GM21619 (cell line): Measurements from ENCODE around the gene SHKBP1.

Experiments used
- ATAC-seq: cut with Tn5 transposase; IDR thresholded peaks from one replicate; pipeline ENCODE4 v1.9.1; 2021; ENCODE audit not compliant: unreplicated experiment

SHKBP1 gene

GRCh38 chr19:40600570-40601133, 24.0 kb downstream of the SHKBP1 start:
- no peak for ATAC-seq

- no peak for ATAC-seq
Observed at GRCh38 chr19:40601134-40601974, 24.7 kb downstream of the SHKBP1 start, which contains the start of gene LTBP4. LTBP4 (plus strand) TSS chr19:40601369; CDS start chr19:40601388, 19 bp downstream.

- no peak for ATAC-seq
Observed at GRCh38 chr19:40603071-40603388, 26.4 kb downstream of the SHKBP1 start.

GRCh38 chr19:40603389-40604170, 26.9 kb downstream of the SHKBP1 start:
- ATAC-seq, result peak; percentile 61

- ATAC-seq, result no peak
Observed at GRCh38 chr19:40604171-40604646, 27.5 kb downstream of the SHKBP1 start.

- no peak for ATAC-seq
Observed at GRCh38 chr19:40604647-40605215, 28.1 kb downstream of the SHKBP1 start.

- ATAC-seq, result peak; percentile 22
Observed at GRCh38 chr19:40605216-40605971, 28.7 kb downstream of the SHKBP1 start.

GRCh38 chr19:40607311-40608239, 30.9 kb downstream of the SHKBP1 start:
- no peak for ATAC-seq

- no peak for ATAC-seq
Observed at GRCh38 chr19:40608240-40608621, 31.6 kb downstream of the SHKBP1 start.

GRCh38 chr19:40608957-40609356, 32.3 kb downstream of the SHKBP1 start:
- no peak for ATAC-seq

- ATAC-seq, result peak; percentile 41
Observed at GRCh38 chr19:40609561-40610395, 33.1 kb downstream of the SHKBP1 start.

GRCh38 chr19:40610396-40611064, 33.9 kb downstream of the SHKBP1 start:
- ATAC-seq, result no peak

- no peak for ATAC-seq
Observed at GRCh38 chr19:40611096-40611495, 34.4 kb downstream of the SHKBP1 start.

GRCh38 chr19:40611900-40612698, 35.4 kb downstream of the SHKBP1 start:
- ATAC-seq, result no peak

GRCh38 chr19:40612831-40613689, 36.4 kb downstream of the SHKBP1 start:
- no peak for ATAC-seq
